HUES48 (cell line): ENCODE data around the gene CNGA3.

Experiments used
- H3K27ac ChIP-seq: one replicate; pipeline ENCODE4 v1.7.0; 2013; ENCODE audit warnings: low read depth, low read length, inconsistent platforms
- H3K27me3 ChIP-seq: 2 replicates; pipeline ENCODE4 v1.6.1; 2013; ENCODE audit warnings: mild to moderate bottlenecking, low read length; ENCODE audit not compliant: control insufficient read depth, insufficient read depth
- H3K36me3 ChIP-seq: 2 replicates; pipeline ENCODE4 v1.6.1; 2013; ENCODE audit warnings: low read length; ENCODE audit not compliant: control insufficient read depth, insufficient read depth
- H3K4me1 ChIP-seq: 2 replicates; pipeline ENCODE4 v1.6.1; 2013; ENCODE audit warnings: mild to moderate bottlenecking, low read length; ENCODE audit not compliant: control insufficient read depth, insufficient read depth
- H3K4me3 ChIP-seq: 2 replicates; pipeline ENCODE4 v1.5.1; 2013; ENCODE audit warnings: mild to moderate bottlenecking, low read depth, low read length
- H3K9ac ChIP-seq: 2 replicates; pipeline ENCODE4 v1.6.1; 2013; ENCODE audit warnings: mild to moderate bottlenecking, low read depth, low read length, moderate library complexity
- H3K9me3 ChIP-seq: 2 replicates; pipeline ENCODE4 v1.6.1; 2013; ENCODE audit warnings: low read length; ENCODE audit not compliant: control insufficient read depth, insufficient read depth

CNGA3 gene

DNA sequence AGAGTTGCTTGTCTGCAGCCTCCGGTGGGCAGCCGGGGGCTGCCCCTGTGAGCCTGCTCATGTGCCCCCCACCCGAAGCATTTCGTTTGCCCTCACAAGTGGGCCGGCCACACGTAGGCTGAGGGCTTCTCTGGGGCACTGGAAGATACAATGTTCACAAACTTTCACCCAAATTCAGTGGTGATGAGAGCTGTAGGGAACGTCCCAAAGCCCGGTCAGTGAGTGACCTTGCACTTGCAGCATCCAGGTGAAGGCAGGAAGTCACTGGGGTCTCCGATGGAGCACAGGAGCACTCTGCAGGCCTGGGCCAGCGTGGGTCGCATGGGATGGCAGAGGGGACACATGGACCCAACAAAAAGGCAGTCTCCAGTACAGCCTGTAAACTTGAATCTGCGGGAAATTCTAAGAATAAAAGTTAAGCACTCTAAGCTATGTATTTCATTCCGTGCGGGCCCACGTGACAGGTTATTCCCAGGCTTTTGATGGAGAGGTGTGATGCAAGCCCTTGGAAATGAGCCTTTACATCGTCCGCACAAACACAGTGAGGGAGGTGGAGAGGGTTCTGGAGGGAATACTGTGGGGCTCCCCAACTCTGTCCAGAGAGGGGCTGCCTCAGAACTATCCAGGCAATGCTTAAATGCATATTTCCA, 42.5 kb downstream of the CNGA3 start:
- Histone ChIP-seq H3K9ac (no peak overlapping the region), H3K27me3 (no peaks in the 10 kb centered on the region), H3K4me1 (no peaks in the 10 kb centered on the region; the same call in 1 of the 2 replicates), H3K4me3 (no peak overlapping the region), H3K36me3 (no peaks in the 10 kb centered on the region), H3K27ac (no peak overlapping the region), H3K9me3 (no peaks in the 10 kb centered on the region)

- Histone ChIP-seq H3K27ac (no peak overlapping the region), H3K9ac (no peak overlapping the region), H3K9me3 (no peaks in the 10 kb centered on the region), H3K4me1 (no peaks in the 10 kb centered on the region; the same call in 1 of the 2 replicates), H3K4me3 (no peak overlapping the region), H3K36me3 (no peaks in the 10 kb centered on the region), H3K27me3 (no peaks in the 10 kb centered on the region)
Observed at GRCh38 chr2:98389251-98389605, 43.0 kb downstream of the CNGA3 start.

DNA sequence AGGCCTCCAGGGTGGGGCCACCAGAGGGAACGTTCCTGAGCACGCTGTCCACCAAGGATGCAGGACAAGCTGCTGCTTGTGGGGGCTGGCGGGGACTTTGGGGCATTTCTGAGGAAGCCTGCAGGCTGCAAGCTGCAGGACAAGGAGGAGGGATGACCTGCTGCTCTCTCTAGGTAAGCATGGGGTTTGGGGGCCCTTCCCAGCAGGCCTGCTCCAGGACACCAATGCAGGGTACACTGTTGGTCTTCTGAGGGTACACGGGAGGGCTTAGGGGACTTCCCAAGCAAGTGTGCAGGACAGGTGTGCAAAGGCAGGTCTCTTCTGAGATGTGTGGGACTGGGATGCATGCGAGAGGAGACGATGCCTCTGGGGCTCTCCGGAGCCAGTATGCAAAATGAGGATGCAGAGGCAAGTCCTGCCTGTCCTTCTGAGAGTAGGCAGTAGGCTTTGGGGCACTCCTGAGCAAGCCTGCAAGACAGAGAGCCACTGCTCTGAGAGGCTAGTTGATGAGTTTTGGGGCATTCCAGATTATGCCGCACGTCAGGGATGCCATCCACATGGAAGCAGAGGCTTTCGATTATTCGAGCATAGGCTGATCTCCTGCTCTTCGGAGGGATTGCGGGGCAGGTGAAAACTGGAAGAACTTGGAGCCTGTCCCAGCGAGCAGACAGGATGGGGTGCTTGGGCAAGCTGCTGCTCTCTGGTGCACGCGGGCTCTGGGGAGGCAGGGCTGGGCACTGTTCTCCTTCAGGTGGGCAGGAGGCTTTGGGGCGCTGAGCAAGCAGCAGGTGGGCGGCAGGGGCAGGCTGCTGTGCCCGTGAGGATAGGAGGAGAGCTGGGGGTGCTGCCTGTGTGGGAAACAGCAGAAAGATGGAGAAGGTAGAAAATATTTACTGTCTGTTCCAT, 44.6 kb downstream of the CNGA3 start:
- no peaks in the 10 kb centered on the region for H3K9me3 ChIP-seq

GRCh38 chr2:98391581-98392270, 45.5 kb downstream of the CNGA3 start:
- Histone ChIP-seq H3K27me3 (no peaks in the 10 kb centered on the region), H3K4me1 (peaks cover 8% of the 10 kb centered on the region), H3K27ac (no peak overlapping the region), H3K9me3 (no peaks in the 10 kb centered on the region), H3K9ac (no peak overlapping the region), H3K4me3 (no peak overlapping the region), H3K36me3 (no peaks in the 10 kb centered on the region)

More for the DNA sequence above, 44.6 kb downstream of the CNGA3 start:
- Histone ChIP-seq H3K4me3 (no peak overlapping the region), H3K36me3 (no peaks in the 10 kb centered on the region), H3K27me3 (no peaks in the 10 kb centered on the region), H3K9ac (no peak overlapping the region), H3K4me1 (peaks cover 8% of the 10 kb centered on the region), H3K27ac (no peak overlapping the region)

DNA sequence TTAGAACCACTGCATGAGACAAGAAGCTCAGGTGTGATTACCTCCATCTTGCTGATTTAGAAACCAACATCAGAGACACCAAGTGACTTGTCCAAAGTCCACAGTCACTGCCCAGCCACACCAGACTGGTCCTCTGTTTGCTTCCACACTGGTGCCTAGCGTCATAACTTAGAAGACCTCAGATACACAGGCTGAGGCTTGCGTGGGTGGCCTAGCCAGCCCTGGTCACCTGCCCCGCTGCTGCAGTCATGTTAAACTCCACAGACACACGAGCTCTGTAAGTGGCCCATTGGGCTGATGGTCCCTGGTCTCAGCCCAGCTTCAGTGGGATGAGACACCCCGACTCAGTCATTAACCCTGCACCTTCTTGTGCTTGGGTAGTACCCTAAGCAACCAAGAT, 47.1 kb downstream of the CNGA3 start:
- no peaks in the 10 kb centered on the region for H3K36me3 ChIP-seq
- no peak overlapping the region for H3K9ac ChIP-seq
- no peaks in the 10 kb centered on the region for H3K27me3 ChIP-seq
- peaks cover 8% of the 10 kb centered on the region for H3K4me1 ChIP-seq
- no peak overlapping the region for H3K4me3 ChIP-seq
- no peak overlapping the region for H3K27ac ChIP-seq
- H3K9me3 ChIP-seq = no peaks in the 10 kb centered on the region

DNA sequence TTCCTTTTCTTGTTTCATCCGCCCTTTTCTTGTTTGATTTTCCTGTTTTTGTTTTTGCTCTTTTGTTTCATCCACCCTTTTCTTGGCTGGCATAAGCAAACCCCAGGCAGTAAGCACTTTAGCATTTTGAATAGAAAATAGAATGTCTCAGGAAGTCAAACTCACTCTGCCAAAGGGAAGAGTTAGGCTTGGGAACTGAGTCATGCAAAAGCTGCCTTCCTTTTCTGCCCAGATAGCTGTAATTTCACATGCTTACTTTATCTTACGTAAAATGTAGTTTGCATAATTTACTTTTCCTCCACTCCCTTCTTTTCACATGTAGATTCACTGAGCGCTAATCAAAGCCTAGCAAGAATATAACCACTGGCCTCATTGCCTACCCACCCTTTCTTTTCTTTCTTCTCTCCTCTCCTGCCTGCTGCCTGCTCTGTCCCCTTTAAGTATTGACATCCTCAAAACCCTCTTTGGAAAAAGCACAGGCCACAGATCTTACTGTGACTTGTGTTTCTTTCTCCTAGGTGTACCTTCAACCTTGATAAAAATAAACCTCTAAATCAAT, 48.4 kb downstream of the CNGA3 start:
- H3K4me3 ChIP-seq = no peak overlapping the region

DNA sequence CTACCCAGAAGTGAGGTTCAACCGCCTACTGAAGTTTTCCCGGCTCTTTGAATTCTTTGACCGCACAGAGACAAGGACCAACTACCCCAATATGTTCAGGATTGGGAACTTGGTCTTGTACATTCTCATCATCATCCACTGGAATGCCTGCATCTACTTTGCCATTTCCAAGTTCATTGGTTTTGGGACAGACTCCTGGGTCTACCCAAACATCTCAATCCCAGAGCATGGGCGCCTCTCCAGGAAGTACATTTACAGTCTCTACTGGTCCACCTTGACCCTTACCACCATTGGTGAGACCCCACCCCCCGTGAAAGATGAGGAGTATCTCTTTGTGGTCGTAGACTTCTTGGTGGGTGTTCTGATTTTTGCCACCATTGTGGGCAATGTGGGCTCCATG, 49.7 kb downstream of the CNGA3 start:
- no peak overlapping the region for H3K9ac ChIP-seq
- peaks cover 8% of the 10 kb centered on the region for H3K4me1 ChIP-seq
- no peaks in the 10 kb centered on the region for H3K36me3 ChIP-seq
- no peaks in the 10 kb centered on the region for H3K9me3 ChIP-seq
- H3K27ac ChIP-seq = no peak overlapping the region
- H3K4me3 ChIP-seq = no peak overlapping the region
- H3K27me3 ChIP-seq = no peaks in the 10 kb centered on the region

More for the DNA sequence above, 48.4 kb downstream of the CNGA3 start:
- Histone ChIP-seq H3K9ac (no peak overlapping the region), H3K27ac (peak overlapping the region; percentile 17), H3K9me3 (no peaks in the 10 kb centered on the region), H3K27me3 (no peaks in the 10 kb centered on the region), H3K36me3 (no peaks in the 10 kb centered on the region), H3K4me1 (peaks cover 8% of the 10 kb centered on the region)

GRCh38 chr2:98396745-98397355, 50.6 kb downstream of the CNGA3 start:
- Histone ChIP-seq H3K4me3 (no peak overlapping the region), H3K36me3 (no peaks in the 10 kb centered on the region), H3K4me1 (peaks cover 8% of the 10 kb centered on the region), H3K27ac (no peak overlapping the region), H3K27me3 (no peaks in the 10 kb centered on the region), H3K9ac (no peak overlapping the region), H3K9me3 (no peaks in the 10 kb centered on the region)

- H3K27ac ChIP-seq = no peak overlapping the region
- H3K27me3 ChIP-seq = no peaks in the 10 kb centered on the region
- no peak overlapping the region for H3K4me3 ChIP-seq
- no peak overlapping the region for H3K9ac ChIP-seq
- no peaks in the 10 kb centered on the region for H3K36me3 ChIP-seq
- H3K4me1 ChIP-seq = peaks cover 8% of the 10 kb centered on the region
- H3K9me3 ChIP-seq = no peaks in the 10 kb centered on the region
Observed at GRCh38 chr2:98399140-98399539, 52.9 kb downstream of the CNGA3 start.

- Histone ChIP-seq H3K4me1 (peaks cover 9% of the 10 kb centered on the region), H3K9ac (no peak overlapping the region)
Observed at GRCh38 chr2:98403878-98404277, 57.6 kb downstream of the CNGA3 start.

More at GRCh38 chr2:98403878-98404277, 57.6 kb downstream of the CNGA3 start:
- no peaks in the 10 kb centered on the region for H3K9me3 ChIP-seq
- H3K27me3 ChIP-seq = no peaks in the 10 kb centered on the region
- H3K27ac ChIP-seq = no peak overlapping the region
- H3K4me3 ChIP-seq = no peak overlapping the region
- H3K36me3 ChIP-seq = no peaks in the 10 kb centered on the region
